Right cardiac atrium (tissue), 5 donors: ENCODE results near the gene APOO. TPM values are rescaled to one million over a fixed set of nuclear protein-coding genes. Genes with fewer than 3 reads are reported as not detected.

Experiments used
- ATAC-seq, 2 donors: fragments of 200-7000 bp; cut with Tn5 transposase; one replicate each; pipeline versions ENCODE4 v1.8.0 to v1.9.1; 2020; ENCODE audit warnings: moderate library complexity in 2 of 2, mild to moderate bottlenecking in 1 of 2
- DNase-seq, 3 donors: peaks; one replicate each; pipeline ENCODE4 v3.0.0-alpha.2; 2020
- H3K27ac ChIP-seq: one replicate; pipeline ENCODE4 v1.5.1; 2013; ENCODE audit warnings: mild to moderate bottlenecking, low read length, control low read depth, moderate library complexity
- H3K27me3 ChIP-seq: one replicate; pipeline ENCODE4 v1.6.1; 2013; ENCODE audit not compliant: control insufficient read depth, insufficient read depth
- H3K4me1 ChIP-seq: one replicate; pipeline ENCODE4 v1.6.1; 2013; ENCODE audit warnings: low read length; ENCODE audit not compliant: control insufficient read depth, insufficient read depth
- H3K4me3 ChIP-seq: one replicate; pipeline ENCODE4 v1.5.1; 2013; ENCODE audit warnings: low read length, control low read depth
- H3K9me3 ChIP-seq: one replicate; pipeline ENCODE4 v1.6.1; 2013; ENCODE audit warnings: low read length; ENCODE audit not compliant: control insufficient read depth
- whole genome bisulfite sequencing: extraction: QIAGEN DNeasy Blood & Tissue Kit; methylation state at CpG from one replicate; pipeline ENCODE4 v1.1.7; 2013; 5-methylcytosine and 5-hydroxymethylcytosine counted together
- intact Hi-C, 4 donors: fragments of 100-400 bp; cut with DNase I; formaldehyde crosslinking; loops; one replicate each; pipeline versions ENCODE4 v1.11.0 to v1.14.0; 2022 to 2023
- polyA plus RNA-seq: library from polyadenylated mRNA; stranded (reverse); fragments of 200-250 nt; gene quantifications from one replicate; pipeline ENCODE4 v1.2.3, GENCODE V29; 2013
- total RNA-seq, 4 donors: library from RNA; stranded (reverse); fragmentation: NEBNext Ultra II Directional; extraction: Animal tissue kit (Norgen Biotek cat#: 25700); gene quantifications; one replicate each; pipeline ENCODE4 v1.2.1, GENCODE V29; 2021
- donor health status: healthy with polysubstance abuse.
- donor health status: DM: no; HTN: yes; CAD: no.
- donor health status: DM: no; HTN: no; CAD: no.
- donor health status: DM: no; HTN: yes; CAD: no; lungs with severe emphysema.
- donor health status: DM: yes; HTN: yes; CAD: no.

Gene APOO
- total and polyA plus RNA-seq, 5 donors: 65.7 to 105 (median 85.3) TPM

- Histone ChIP-seq H3K4me3 (no peak overlapping the region), H3K27ac (no peak overlapping the region), H3K9me3 (no peaks in the 10 kb centered on the region), H3K27me3 (no peaks in the 10 kb centered on the region), H3K4me1 (no peaks in the 10 kb centered on the region)
- 27% methylated on average over 1 of the region's 1 CpG for WGBS
- ATAC-seq: no peak
- no peak for DNase-seq
- intact Hi-C loops: no loop called here
Observed at GRCh38 chrX:23936180-23936579, 28.4 kb upstream of the APOO start.

GRCh38 chrX:23935106-23935505 lies 27.4 kb upstream of the APOO start:
- H3K4me3 ChIP-seq: no peak overlapping the region
- WGBS: 60% methylated on average over 11 of the region's 11 CpGs
- ATAC-seq: no peak

GRCh38 chrX:23932046-23932445 lies 24.3 kb upstream of the APOO start:
- ATAC-seq (no peak), DNase-seq (no peak)
- Histone ChIP-seq H3K27ac (no peak overlapping the region), H3K9me3 (no peaks in the 10 kb centered on the region), H3K4me3 (no peak overlapping the region), H3K4me1 (no peaks in the 10 kb centered on the region), H3K27me3 (no peaks in the 10 kb centered on the region)
- intact Hi-C loops: no loop called here
- WGBS: 9% methylated on average over 1 of the region's 1 CpG

More at GRCh38 chrX:23935106-23935505, 27.4 kb upstream of the APOO start:
- H3K27ac ChIP-seq: no peak overlapping the region
- DNase-seq: no peak
- no peaks in the 10 kb centered on the region for H3K27me3 ChIP-seq
- intact Hi-C loops: no loop called here
- no peaks in the 10 kb centered on the region for H3K4me1 ChIP-seq
- H3K9me3 ChIP-seq: no peaks in the 10 kb centered on the region

- no peaks in the 10 kb centered on the region for H3K4me1 ChIP-seq
- no peaks in the 10 kb centered on the region for H3K9me3 ChIP-seq
- H3K4me3 ChIP-seq: no peak overlapping the region
- no peak for ATAC-seq
- H3K27me3 ChIP-seq: no peaks in the 10 kb centered on the region
- 18% methylated on average over 2 of the region's 2 CpGs for WGBS
- no peak for DNase-seq
- intact Hi-C loops: no loop called here
- H3K27ac ChIP-seq: no peak overlapping the region
Observed at GRCh38 chrX:23930894-23931604, 23.3 kb upstream of the APOO start.

GRCh38 chrX:23926015-23926414 lies 18.3 kb upstream of the APOO start:
- H3K4me3 ChIP-seq: no peak overlapping the region
- intact Hi-C loops: no loop called here
- H3K27ac ChIP-seq: no peak overlapping the region
- WGBS: 96% methylated on average over 4 of the region's 4 CpGs
- no peaks in the 10 kb centered on the region for H3K27me3 ChIP-seq
- ATAC-seq (no peak), DNase-seq (no peak)
- H3K4me1 ChIP-seq: no peaks in the 10 kb centered on the region
- H3K9me3 ChIP-seq: no peaks in the 10 kb centered on the region

- ATAC-seq (no peak), DNase-seq (no peak)
- Histone ChIP-seq H3K9me3 (no peaks in the 10 kb centered on the region), H3K4me1 (no peaks in the 10 kb centered on the region), H3K27ac (no peak overlapping the region), H3K27me3 (no peaks in the 10 kb centered on the region), H3K4me3 (no peak overlapping the region)
- 70% methylated on average over 9 of the region's 9 CpGs for WGBS
- intact Hi-C loops: no loop called here
Observed at GRCh38 chrX:23919706-23920320, 12.1 kb upstream of the APOO start.

GRCh38 chrX:23919148-23919547 lies 11.4 kb upstream of the APOO start:
- intact Hi-C loops: no loop called here
- ATAC-seq (no peak), DNase-seq (no peak)
- 81% methylated on average over 1 of the region's 1 CpG for WGBS
- no peaks in the 10 kb centered on the region for H3K4me1 ChIP-seq
- H3K4me3 ChIP-seq: no peak overlapping the region
- no peaks in the 10 kb centered on the region for H3K27me3 ChIP-seq
- no peaks in the 10 kb centered on the region for H3K9me3 ChIP-seq
- H3K27ac ChIP-seq: no peak overlapping the region

- H3K9me3 ChIP-seq: no peaks in the 10 kb centered on the region
- intact Hi-C loops: no loop called here
- H3K4me1 ChIP-seq: no peaks in the 10 kb centered on the region
- 79% methylated on average over 5 of the region's 5 CpGs for WGBS
- DNase-seq: no peak
- no peak overlapping the region for H3K4me3 ChIP-seq
- ATAC-seq: no peak
- H3K27me3 ChIP-seq: no peaks in the 10 kb centered on the region
- no peak overlapping the region for H3K27ac ChIP-seq
Observed at GRCh38 chrX:23911126-23911835, 3.5 kb upstream of the APOO start.

- Histone ChIP-seq H3K9me3 (no peaks in the 10 kb centered on the region), H3K4me1 (no peaks in the 10 kb centered on the region), H3K27me3 (no peaks in the 10 kb centered on the region), H3K27ac (no peak overlapping the region), H3K4me3 (peak overlapping the region; percentile 16)
- no peak for ATAC-seq
- no peak for DNase-seq
- intact Hi-C loops: loop anchor here in 3 of 4 donors (10.0 kb wide), 4 partner anchors 116 to 214 kb away; partner anchors contain the start of genes ACOT9 (in 1 of the 3) and KLHL15 (in 1 of the 3)
- WGBS: 34% methylated on average over 13 of the region's 13 CpGs
Observed at GRCh38 chrX:23908219-23909004, 674 bp upstream of the APOO start.

- DNase-seq: peak in 1 of 3 donors; percentile 17
- Histone ChIP-seq H3K4me3 (peak overlapping the region; percentile 67), H3K27ac (peak overlapping the region; percentile 68), H3K4me1 (no peaks in the 10 kb centered on the region), H3K27me3 (no peaks in the 10 kb centered on the region), H3K9me3 (no peaks in the 10 kb centered on the region)
- peak; percentile 32 to 40 for ATAC-seq
- intact Hi-C loops: loop anchor here in 3 of 4 donors (10.0 kb wide), 4 partner anchors 118 to 212 kb away; partner anchors contain the start of genes ACOT9 (in 1 of the 3) and KLHL15 (in 1 of the 3)
- 2% methylated on average over 12 of the region's 12 CpGs for WGBS
Observed at GRCh38 chrX:23907111-23907497, 634 bp downstream of the APOO start.
